GM19372 (cell line): ENCODE measurements around the gene P2RX6.
"Not testable (repeated sequence)": the region's sequence is repeated elsewhere in the genome, so short reads cannot be mapped to it uniquely, and the experiment has no call there.

Source experiments
- ATAC-seq: cut with Tn5 transposase; IDR thresholded peaks from one replicate; pipeline ENCODE4 v1.9.1; 2021; ENCODE audit warnings: mild to moderate bottlenecking, low read depth, moderate library complexity; ENCODE audit not compliant: unreplicated experiment

Gene P2RX6

DNA sequence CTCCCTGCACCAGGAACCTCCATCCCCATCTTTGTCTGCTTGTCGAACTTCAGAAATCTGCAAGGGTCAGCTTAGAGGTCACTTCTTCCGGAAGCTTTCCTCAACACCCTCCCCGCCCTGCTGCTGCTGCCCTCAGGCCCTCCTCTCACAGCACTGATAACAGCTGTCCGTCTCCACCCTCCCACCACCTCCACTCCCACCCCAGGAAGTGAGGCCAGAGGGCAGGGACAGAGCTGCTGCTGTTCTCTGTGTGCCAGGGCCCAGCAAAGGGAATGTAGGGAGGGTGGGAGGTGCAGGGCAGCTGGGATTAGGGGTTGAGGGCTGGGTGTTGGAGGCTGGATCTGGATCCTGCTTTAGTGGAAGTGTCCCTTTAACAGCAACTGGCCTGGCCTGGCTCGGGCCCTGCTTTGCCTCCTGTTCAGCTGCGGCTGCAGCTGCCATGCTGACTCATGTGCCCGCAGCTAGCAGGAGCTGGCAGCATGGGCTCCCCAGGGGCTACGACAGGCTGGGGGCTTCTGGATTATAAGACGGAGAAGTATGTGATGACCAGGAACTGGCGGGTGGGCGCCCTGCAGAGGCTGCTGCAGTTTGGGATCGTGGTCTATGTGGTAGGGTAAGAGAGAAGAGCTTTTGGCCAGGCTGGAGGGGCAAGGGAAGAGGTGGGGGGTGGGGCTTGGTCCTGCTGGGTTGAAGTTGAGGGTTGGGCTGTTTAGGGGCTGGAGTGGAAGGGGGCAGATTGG, at the start of gene P2RX6:
TSS of gene P2RX6 (plus strand) at position 440 of the 740 bp plus-strand sequence. CDS start at position 450, 10 bp downstream.
- ATAC-seq = no peak

DNA sequence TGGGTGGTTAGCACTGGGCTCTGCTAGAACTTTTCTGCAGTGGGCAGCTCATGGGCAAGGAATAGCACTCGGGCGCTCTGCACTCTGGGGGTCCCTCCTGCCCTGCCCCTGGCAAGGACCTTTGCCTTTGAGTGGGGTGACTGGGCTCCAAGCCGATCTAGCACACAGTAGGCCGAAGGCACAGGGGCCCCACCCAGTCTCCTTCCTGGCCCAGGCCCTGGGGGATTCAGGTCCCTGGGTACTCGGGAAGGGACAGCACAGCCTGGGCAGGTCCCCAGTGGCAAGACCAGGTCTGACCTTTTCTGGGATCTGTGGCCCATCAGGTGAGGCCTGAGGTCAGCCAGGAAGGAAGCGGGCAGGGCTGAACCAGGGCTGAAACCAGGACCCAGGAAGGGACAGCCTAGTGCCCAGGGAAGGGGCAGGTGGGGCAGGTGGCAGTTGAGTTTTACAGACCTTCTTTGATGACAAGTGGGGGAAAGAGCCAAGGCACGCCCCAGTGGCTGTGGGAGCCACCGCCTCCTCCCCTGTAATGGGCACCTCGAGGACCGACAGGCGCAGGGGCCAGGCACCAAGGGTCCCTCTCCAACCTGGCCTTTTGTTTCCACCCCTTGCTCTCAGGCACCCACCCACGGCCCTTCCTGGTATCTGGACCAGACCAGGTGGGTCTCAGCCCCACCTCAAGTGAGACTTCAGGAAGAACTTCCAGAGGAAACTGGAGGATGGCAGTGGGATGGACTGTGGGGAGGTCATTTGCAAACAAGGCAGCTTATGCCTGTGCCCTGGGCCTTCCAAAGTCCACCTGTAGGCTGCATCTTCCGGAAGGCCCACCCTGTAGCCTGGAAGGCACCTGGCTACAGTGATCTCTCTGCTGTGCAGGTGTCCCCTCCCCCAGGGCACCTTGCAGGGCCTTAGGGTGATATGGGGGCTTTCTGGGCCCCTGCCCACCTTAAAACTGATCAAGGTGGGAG, 48.8 kb upstream of the P2RX6 start:
- ATAC-seq = no peak

DNA sequence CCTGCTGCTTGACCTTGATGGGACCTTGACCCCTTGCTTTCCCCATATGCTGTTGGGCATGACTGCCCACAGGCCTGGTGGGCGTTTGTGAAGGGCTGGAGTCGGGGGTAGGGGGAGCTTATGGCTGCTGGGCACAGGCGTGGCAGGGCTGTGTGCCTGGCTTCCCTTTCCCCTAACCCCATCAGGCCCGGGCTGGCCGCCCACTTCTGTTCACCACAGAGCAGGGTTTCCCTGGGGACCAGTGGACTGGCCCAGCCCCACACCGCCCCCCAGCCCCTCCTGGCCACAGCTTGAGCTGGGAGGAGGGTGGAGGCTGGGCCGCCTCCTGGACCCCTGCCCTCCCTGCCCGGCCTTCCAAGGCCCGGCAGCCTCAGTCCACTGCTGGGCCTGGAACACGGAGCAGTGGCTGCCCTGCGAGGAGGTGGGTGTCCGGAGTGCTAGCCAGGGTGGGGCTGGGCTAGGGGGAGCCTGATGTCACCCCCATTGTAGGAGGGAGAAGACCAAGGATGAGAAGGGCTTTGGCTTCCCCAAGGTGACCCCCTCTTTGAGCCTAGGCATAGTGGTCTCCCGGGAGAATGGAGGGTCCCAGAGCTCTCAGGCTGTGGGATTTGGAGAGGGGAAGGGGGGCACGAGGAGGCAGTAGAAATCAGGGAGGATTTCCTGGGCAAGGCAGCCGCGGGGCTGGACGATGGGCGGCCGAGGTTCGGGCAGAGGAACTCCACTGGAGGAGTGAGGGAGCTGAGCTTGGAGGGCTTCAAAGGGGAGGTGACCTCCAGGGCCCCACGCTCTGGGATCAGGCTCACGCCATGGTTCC, 47.9 kb upstream of the P2RX6 start, which contains the start of gene AIFM3:
TSS of gene AIFM3 (plus strand) at position 373 of the 814 bp plus-strand sequence. CDS start 690 bp downstream, outside the sequence.
- ATAC-seq = no peak

DNA sequence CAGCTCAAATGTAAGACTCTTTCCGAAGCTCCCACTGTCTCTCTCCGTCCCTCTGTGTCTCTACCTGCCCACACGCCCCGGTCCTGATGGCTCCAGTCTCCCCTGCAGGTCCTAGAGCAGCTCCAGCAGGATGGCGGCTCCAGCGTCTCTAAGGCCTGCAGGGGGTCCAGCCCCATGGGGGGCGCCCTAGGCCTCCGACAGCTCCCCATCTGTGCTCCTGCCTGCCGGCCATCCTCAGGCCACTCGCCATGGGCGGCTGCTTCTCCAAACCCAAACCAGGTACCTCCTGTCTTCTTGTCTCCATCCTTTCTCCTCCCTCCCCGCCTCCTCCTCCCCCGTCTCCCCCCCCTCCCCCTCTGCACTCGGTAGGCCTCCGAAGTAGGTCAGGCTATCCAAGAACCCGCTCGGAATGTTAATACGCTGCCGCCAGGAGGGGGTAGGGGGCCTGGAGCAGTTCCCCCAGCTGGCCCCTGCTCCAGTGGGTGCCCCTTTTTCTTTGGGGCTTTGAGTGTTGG, 47.2 kb upstream of the P2RX6 start:
- no peak for ATAC-seq

DNA sequence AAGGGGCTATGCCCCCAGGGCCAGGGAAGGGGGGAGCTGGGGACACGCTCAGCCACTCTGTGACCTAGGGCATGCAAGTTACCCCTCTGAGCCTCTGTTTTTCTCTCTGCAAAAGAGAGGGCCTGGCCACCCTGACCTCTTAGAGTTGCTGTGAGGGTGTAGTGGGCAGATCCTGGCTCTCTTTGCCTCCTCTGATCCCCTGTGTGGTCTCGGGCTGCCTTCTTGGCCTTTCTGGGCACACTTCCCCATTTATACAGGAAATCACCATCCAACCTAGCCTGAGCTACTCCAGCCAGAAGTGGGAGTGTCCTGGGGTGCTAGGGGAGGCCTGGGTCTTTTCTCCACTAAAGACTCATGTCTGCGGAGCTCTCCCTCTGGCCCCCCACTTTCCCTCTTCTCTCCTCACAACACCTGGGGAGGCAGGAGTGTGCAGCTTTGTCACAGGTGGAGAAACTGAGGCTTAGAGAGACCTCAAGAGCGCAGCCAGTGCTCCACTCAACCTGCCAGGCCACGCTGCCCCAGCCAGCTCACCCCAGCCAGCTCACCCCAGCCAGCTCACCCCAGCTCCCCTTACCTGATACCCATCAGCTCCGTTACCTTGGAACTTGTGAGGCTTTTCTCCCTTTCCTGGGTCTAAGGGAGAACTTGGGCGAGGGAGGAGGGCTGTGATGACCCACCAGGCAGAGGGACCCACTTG, 46.5 kb upstream of the P2RX6 start:
- no peak for ATAC-seq

DNA sequence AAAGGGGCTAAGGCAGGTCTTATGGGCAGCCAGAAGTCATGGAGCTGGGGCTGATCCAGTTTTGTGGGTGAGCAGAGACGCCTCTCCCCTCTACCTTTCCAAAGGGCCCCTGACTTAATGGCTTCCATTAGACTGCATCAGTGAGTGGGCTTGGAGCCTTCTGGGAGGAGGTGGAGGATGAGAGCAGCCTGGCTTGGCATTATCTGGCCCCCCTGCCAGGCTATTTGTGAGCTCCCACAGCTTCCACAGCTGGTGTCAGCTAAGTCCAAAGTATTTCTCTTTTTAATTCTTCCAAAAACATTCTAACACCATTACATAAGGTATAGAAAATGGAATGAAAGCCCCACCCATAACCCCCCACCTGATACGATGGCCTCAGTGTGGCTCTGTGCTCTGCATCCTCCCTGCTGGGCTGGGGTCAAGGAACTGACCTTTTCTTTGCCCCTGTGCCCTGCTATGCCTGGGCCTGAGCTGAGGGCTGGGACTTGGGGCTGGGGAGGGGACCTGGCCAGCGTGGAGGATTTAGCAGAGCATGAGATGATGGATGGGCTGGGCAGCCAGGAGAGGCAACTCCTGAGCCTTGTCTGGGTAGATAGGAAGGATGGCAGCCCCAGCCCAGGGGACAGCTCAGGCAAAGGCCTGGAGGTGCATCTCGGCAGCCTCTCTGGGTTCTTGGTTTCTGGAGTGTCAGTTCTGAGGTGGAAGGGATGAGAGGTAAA, 43.9 kb upstream of the P2RX6 start:
- ATAC-seq = no peak

DNA sequence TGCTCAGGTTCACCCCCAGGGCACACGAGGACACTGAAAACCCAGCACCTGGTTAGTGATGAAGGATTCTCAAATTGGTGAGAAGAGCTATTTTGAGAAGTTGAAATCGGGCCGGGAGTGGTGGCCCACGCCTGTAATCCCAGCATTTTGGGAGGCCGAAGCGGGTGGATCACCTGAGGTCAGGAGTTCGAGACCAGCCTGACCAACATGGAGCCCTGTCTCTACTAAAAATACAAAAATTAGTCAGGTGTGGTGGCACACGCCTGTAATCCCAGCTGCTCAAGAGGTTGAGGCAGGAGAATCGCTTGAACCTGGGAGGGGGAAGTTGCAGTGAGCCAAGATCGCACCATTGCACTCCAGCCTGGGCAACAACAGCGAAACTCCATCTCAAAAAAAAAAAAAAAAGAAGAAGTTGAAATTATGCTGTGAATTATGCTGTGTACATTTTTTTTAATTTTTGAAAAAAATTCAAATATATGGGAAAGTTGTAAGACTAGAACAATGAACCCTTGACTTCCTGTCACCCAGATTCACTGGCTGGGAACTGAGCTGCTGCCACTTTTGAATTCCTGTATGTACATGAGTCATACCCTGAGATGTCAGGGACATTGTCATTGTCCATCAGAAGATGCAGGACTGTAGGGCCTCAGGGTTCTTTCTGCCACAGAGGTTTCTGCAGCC, 42.8 kb upstream of the P2RX6 start:
- not testable (repeated sequence) for ATAC-seq

DNA sequence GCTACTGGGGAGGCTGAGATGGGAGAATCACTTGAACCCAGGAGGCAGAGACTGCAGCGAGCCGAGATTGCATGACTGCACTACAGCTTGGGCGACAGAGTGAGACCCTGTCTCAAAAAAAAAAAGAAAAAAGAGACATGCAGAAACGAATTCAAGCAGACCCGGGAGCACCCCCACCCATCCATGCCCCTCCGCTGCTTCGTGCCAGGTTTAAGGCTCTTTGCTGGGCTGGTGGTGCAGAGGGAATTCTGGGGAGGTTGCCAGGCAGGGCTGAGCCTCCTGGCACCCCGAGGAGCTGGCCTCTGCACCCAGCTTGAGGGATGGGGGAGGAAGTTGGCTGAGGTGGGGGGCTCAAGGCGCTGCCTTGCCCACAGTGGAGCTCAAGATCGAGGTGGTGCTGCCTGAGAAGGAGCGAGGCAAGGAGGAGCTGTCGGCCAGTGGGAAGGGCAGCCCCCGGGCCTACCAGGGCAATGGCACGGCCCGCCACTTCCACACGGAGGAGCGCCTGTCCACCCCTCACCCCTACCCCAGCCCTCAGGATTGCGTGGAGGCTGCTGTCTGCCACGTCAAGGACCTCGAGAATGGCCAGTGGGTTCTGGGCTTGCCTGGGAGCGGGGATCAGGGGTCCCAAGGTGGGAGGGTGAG, 41.9 kb upstream of the P2RX6 start:
- ATAC-seq = no peak

DNA sequence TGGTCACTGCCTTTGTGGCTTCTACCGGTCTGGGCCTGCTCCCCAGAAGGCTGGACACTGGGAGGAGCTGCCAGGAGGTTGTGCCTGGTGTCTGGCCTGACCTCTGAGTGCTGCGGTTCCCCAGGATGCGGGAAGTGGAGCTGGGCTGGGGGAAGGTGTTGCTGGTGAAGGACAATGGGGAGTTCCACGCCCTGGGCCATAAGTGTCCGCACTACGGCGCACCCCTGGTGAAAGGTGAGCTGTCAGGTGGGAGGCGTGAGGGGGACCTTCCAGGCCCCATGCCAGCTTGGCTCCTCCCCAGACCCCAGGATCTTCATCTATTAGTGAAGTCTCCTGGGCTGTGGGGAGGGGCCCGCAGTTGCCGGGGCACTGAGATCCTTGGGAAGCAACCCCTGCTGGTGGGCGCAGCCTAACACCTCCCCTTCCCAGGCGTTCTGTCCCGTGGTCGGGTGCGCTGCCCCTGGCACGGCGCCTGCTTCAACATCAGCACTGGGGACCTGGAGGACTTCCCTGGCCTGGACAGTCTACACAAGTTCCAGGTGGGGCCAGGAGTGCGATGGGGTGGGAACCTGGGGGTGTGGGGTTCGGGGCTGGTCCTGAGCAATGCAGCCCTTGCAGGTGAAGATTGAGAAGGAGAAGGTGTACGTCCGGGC, 41.2 kb upstream of the P2RX6 start:
- ATAC-seq = no peak

DNA sequence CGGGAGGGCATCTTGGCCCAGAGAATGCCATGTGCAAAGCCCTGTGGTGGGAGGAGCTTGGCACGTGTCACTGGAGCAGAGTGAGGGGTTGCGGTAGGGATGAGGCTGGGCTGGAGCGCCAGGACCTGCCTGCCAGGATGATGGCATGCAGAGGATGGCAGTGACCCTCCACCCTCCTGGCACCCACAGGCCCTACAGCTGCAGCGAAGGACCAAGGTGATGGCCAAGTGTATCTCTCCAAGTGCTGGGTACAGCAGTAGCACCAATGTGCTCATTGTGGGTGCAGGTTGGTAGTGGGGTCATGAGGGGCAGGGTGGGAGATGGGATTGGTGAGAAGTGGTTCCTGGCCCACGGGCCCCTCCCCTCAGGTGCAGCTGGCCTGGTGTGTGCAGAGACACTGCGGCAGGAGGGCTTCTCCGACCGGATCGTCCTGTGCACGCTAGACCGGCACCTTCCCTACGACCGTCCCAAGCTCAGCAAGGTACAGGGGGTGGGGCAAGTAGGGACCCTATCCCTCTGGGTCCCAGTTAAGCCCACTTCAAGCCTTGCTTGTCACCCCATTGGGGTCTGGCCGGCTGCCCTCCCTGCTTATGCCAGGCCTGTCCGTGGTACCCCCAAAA, 40.5 kb upstream of the P2RX6 start:
- no peak for ATAC-seq

DNA sequence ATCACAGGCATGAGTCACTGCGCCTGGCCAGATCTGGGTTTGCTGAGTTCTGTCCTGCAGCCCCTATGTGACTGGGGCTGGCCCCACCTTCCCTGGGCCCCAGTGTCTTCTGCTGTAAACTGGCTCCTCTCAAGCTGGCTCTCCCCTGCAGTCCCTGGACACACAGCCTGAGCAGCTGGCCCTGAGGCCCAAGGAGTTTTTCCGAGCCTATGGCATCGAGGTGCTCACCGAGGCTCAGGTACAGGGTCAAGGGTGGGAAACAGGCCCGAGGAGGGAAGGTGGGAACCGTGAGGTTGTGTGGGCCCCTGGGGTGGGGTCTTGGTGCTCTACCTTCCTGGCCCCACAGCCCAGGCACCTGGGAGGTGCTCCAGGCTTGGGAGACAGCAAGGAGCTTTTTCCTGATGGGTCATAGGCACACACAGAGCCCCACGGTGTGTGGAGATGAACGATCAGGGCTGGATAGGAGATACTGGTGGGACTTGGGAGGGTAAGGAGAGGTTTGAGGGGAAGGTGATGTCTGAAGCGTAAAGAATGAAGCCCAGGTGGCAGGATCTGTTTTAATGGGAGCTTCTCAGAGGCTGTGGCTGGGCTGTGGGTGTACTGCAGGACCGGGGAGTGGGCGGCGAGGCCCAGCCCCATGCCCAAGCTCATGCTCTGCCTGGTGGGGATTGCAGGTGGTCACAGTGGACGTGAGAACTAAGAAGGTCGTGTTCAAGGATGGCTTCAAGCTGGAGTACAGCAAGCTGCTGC, 39.2 kb upstream of the P2RX6 start:
- ATAC-seq = no peak

DNA sequence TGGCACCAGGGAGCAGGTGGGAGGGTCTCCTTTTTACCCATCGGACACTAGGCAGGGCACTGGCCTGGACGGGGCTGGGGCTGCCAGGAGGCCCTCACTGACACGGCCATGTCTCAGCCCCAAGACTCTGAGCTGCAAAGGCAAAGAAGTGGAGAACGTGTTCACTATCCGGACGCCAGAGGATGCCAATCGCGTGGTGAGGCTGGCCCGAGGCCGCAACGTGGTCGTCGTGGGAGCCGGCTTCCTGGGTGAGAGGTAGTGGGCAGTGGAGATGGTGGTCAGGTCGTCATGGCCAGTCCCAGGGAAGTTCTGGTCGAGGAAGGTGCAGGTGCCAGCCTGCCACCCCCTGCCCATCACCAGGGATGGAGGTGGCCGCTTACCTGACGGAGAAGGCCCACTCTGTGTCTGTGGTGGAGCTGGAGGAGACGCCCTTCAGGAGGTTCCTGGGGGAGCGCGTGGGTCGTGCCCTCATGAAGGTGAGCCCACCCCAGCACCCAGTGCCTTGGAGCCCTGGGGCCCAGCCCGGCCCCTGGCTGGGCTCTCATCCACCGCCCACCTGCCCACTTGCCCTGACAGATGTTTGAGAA, 38.6 kb upstream of the P2RX6 start:
- no peak for ATAC-seq

DNA sequence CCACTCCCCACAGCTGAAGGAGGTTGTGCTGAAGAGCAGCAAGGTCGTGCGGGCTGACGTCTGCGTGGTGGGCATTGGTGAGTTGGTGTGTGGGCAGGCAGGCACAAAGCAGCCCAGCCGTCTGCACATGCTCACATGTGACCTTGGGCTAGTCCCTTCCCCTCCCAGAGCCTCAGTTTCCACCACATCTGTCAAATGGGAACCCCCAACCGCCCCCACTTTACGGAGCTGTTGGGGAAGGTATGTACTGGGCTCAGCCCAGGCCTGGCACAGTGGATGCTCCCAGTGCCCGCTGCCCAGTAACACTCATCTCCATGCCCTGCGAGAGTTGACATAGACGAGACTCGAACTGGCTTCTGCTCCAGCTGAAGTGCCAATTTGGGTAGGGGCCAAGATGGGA, 37.9 kb upstream of the P2RX6 start:
- ATAC-seq = no peak

DNA sequence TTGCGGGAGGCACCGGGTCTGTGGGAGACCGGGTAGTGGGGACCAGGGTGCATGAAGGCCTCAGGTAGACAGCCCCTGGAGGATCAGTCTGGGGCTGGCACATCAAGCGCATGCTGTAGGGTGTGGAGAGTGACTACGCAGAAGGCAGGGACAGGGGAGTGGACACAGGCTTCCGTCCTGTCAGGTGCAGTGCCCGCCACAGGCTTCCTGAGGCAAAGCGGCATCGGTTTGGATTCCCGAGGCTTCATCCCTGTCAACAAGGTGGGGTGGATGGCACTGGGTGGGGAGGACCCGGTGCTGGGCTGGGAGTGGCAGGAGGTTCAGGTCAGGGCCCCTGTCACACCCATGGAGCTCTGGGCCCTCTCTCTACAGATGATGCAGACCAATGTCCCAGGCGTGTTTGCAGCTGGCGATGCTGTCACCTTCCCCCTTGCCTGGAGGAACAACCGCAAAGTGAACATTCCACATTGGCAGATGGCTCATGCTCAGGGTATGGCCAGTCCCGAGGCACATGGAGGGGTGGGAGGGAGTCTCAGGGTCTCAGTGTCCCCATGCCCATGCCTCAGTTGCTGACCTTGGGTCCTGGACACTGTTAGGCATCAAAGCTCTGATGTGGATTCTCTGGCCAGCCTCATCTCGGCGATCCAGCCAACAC, 37.3 kb upstream of the P2RX6 start:
- no peak for ATAC-seq

DNA sequence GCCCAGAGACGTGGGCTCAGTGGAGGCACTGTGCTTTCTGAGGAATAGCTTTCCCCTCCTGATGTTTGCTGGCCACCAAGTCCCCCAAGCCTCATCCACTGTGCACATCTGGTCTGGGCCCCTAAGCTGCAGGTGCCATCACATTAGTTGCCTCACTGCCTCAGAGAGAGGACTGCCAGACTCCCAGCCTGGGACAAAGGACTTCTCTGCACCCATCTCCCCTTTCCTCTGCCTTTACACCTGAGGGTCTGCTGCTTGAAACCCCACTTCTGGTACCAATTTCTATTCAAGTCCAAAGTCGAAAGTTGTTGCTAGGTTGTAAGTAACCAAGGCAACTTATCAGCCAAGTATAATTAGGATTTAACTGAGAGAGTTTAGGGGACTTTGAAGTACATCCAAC, 36.5 kb upstream of the P2RX6 start:
- no peak for ATAC-seq
